Breast epithelium (tissue), 3 donors: Measurements from ENCODE around the gene RIC8B.

ENCODE experiments used
- POLR2A ChIP-seq: fragments of 450-650 bp; IDR thresholded peaks from one replicate; pipeline ENCODE4 v1.6.1; 2016; ENCODE audit warnings: antibody characterized with exemption, mild to moderate bottlenecking, moderate library complexity
- TF ChIP-seq, protein P1 (sequence below), 3 donors: fragments of 450-650 bp; IDR thresholded peaks; one replicate each; pipeline ENCODE4 v1.5.1; 2016 to 2017; ENCODE audit warnings: antibody characterized with exemption in 3 of 3, mild to moderate bottlenecking in 3 of 3, moderate library complexity in 3 of 3

DNA sequence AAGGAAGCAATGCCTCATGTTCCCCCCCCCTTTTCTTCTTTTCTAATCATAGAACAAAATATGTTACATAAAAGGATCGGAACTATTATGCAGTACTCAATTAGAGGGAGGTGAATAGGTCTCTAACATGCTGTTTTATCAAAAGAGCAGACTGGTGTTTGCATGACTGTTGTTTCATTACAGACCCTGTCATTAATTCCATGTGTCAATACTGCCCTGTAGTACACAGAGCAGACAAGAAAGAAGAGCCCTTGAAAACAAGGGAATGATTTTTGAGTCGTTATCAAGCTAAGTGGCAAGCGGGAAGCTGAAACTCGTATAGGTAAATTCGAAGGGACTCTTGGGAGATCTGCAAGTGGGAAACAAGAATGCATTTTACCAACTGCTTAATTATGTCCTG is 104.3 kb downstream of the RIC8B start:
- TF ChIP-seq, protein P1, sequence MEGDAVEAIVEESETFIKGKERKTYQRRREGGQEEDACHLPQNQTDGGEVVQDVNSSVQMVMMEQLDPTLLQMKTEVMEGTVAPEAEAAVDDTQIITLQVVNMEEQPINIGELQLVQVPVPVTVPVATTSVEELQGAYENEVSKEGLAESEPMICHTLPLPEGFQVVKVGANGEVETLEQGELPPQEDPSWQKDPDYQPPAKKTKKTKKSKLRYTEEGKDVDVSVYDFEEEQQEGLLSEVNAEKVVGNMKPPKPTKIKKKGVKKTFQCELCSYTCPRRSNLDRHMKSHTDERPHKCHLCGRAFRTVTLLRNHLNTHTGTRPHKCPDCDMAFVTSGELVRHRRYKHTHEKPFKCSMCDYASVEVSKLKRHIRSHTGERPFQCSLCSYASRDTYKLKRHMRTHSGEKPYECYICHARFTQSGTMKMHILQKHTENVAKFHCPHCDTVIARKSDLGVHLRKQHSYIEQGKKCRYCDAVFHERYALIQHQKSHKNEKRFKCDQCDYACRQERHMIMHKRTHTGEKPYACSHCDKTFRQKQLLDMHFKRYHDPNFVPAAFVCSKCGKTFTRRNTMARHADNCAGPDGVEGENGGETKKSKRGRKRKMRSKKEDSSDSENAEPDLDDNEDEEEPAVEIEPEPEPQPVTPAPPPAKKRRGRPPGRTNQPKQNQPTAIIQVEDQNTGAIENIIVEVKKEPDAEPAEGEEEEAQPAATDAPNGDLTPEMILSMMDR (IDR thresholded peaks at IDR 0.05): no peak
- TF ChIP-seq POLR2A: no peak
